ENCODE results near the gene LAIR1.
"Not testable (repeated sequence)": the region's sequence is repeated elsewhere in the genome, so short reads cannot be mapped to it uniquely, and the experiment has no call there.

The LAIR1 gene

GRCh38 chr19:54375181-54375938 is 10.6 kb upstream of the LAIR1 start:
- not testable (repeated sequence) for DNase-seq

GRCh38 chr19:54373781-54374631 is 9.3 kb upstream of the LAIR1 start:
- no peak for DNase-seq

DNA sequence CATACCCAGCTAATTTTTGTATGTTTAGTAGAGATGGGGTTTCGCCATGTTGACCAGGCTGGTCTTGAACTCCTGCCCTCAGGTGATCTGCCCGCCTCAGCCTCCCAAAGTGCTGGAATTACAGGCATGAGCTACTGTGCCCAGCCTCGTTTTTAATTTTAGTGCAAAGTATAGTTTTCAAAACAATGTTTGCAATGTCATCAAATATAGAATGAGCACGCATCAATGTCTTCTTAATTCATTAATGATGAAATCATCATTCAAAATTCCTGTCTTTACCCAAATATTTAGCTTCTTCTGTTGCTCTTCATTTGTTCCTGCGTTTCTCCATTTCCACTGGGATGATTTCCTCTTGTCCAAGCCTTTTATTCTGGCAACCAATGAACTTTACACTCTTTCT is 6.7 kb upstream of the LAIR1 start:
- DNase-seq = not testable (repeated sequence)

DNA sequence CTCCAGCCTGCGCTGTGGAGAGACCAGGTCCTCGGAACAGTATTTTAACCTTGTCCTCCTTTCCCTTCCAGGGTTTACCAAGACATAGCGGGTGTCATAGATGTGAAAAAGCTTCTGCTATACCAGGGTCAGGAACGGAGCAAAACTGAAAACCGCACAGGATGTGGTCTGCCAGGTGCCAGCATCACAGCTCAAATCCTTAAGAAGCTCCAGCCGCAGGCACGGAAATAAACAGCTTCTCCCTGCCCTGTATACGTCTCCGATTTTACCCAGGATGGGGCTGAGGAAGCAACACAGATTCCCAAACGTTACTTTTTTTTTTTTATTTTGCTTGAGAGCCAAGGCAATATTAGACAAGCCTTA is 5.7 kb upstream of the LAIR1 start:
- peak in 1 of 2 experiments; percentile 47 for DNase-seq

DNA sequence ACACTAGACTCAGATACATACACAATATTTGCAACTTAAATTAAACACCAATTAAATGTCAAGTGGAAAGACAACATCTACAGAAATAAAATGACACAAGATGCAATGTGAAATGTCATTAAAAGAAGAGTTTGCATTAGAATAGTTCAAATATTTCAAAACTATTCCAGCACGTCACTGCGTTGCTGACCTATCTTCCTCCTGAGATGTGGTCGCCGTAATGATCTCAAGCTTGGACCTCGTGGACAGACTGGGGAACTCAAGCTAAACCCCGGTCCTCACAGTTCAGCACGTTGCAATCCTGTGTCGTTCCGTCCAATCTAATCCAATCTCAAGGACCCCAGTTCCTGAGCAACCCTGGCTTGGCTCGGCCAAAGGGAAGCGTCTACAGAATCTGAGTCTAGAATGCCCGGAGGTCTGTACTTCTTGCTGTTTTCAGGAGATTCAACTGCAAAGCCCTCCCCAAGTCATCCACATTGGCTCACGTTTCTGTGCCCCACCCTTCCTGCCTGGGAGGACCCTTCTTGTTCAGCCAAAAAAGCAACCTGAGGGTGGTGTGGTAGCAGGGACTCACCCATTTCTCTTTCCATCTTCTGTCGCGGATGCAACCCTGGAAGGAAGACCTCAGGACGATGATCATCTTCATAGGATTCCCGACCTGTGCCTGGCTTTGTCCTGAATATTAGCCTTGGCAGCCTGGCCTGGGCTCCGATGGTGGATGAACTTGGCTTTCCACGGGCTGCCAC is 5.1 kb upstream of the LAIR1 start:
- not testable (repeated sequence) for DNase-seq

- DNase-seq = no peak
These were observed 4.5 kb upstream of the LAIR1 start for GRCh38 chr19:54369082-54369687.

- DNase-seq = no peak
These were observed 2.1 kb upstream of the LAIR1 start for GRCh38 chr19:54366811-54367210.

DNA sequence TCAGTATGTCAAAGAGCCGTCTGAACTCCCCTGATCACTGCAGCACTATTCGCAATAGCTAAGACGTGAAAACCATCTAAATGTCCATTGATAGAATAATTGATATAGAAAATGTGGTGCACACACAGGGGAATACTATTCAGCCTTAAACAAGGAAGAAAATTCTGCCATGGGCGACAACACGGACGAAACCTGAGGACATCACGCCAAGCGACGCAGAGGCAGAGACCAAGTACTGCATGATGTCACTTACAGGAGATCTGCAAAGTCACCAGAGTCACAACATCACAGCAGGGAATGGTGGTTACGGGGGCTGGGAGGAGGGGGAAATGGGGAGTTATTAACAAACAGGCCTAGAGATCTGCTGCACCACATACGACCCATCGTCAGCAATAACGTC is 1.1 kb upstream of the LAIR1 start:
- DNase-seq = not testable (repeated sequence)

DNA sequence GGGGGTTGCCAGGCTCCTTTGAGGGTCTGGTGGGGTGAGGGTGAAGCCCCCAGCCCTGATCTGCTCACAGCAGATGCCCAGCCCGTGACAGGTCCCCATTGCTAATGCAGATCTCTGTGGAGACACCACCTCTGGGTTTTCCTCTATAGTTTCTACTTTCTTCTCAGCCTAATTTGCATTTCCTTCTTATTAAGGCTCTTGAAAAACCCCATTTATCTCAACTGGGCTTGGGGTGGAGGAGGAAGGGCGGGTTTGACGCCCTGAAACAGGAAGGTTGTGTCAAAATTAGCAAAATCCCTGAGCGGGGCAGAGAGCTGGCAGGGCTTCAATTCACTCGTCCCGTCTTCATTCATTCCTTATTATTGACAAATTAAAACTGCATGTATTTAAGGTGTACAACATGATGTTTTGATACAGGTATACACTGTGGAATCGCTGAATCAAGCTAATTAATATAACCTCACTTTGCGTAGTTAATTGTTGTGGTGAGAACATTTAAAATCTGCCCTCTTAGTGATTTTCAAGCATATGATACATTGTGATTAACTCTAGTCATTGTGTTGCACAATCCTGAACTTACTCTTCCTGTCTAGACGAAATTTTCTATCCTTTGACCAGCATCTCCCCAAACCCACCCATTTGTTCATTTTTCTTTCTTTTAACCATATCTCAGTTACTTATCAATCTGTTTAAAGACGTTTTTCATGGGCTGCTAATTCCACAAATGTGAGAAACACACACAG is 2.9 kb downstream of the LAIR1 start:
- not testable (repeated sequence) for DNase-seq

GRCh38 chr19:54359149-54359820 is 5.4 kb downstream of the LAIR1 start:
- peak; percentile 69 to 70 for DNase-seq

DNA sequence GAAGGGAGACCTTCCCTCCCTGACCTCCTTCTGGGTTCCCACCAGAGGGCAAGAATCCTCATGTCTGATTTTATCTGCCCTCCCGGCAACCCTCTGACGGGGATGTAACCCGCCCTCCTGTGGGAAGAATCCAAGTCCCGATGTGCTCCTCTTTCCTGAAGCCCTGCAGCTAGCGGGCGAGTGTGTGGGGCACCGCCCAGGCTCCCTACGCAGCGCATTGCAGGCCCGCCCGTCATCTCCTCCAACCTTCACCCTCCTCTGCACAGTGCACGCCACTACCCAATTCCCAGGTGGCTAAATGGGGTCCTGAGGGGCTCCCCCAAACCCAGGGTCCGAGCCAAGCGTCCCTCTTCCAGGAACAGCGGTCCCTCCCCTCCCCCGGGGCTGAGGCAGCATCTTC is 7.3 kb downstream of the LAIR1 start:
- no peak for DNase-seq

GRCh38 chr19:54356444-54357056 is 8.2 kb downstream of the LAIR1 start:
- DNase-seq = no peak

DNA sequence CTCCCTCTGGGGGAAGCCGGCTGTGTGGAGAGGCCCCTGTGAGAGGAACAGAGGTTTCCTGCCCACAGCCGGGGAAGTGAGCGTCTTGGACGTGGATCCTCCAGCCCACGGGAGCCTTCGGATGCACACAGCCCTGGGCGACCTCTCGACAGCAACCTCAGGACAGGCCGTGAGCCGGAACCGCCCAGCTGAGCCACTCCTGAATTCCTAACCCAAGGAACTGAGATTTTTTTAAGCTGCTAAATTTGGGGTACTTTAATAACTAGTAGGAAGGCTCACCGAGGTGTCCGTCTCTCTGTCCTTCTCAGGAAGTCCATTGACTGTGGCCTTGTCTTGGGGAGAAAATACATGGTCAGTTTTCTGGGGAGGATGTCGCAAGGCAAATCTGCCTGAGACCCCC is 9.1 kb downstream of the LAIR1 start:
- no peak for DNase-seq

- DNase-seq = no peak
These were observed 10.0 kb downstream of the LAIR1 start for GRCh38 chr19:54354761-54355160.

GRCh38 chr19:54352546-54352945 is 12.2 kb downstream of the LAIR1 start:
- no peak for DNase-seq

GRCh38 chr19:54352041-54352440 is 12.7 kb downstream of the LAIR1 start:
- no peak for DNase-seq

- DNase-seq = no peak
These were observed 13.3 kb downstream of the LAIR1 start for GRCh38 chr19:54351474-54351873.

- no peak for DNase-seq
These were observed 18.8 kb downstream of the LAIR1 start for GRCh38 chr19:54345938-54346386.

- no peak for DNase-seq
These were observed 20.9 kb downstream of the LAIR1 start for GRCh38 chr19:54343868-54344267.

DNA sequence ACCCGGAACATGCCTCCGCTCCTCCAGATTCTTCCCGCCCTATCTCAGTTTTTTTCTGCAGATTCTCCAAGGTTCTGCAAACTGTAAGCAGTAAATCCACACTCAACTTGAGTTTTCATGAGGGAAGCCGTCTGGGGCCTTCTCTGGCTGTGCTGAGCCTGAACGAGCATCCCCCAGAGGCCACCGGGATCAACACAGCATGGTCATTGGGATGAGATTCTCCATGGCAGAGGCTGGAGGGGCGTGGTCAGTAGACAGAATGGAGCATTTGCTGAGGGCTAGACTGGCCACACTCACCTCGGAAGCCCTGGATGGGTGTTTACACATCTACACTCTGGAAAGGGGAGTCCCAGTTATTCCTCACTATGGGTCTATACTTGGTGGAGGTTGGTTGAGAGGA is 23.4 kb downstream of the LAIR1 start:
- DNase-seq = no peak

Measured in stimulated activated CD4-positive, alpha-beta T cell treated with anti-CD3 and anti-CD28 coated beads, Interleukin-4, amount 100 ng/mL, for 4 hours (primary cell).